Measurements from ENCODE around the gene ENOPH1.
"Not testable (repeated sequence)": the region's sequence is repeated elsewhere in the genome, so short reads cannot be mapped to it uniquely, and the experiment has no call there.

GRCh38 chr4:82386312-82386711 is 44.1 kb upstream of the ENOPH1 start:
- not testable (repeated sequence) for TF ChIP-seq CTCF, POLR2A, POLR2AphosphoS5, EP300 (IDR thresholded peaks at IDR 0.05)

Data from gastroesophageal sphincter (tissue), 3 donors.